ENCODE measurements around the gene DCHS2.

The DCHS2 gene

GRCh38 chr4:154192585-154192984 lies 299.0 kb downstream of the DCHS2 start:
- H3K4me3 ChIP-seq (ENCODE audit: low read depth, low read length): no peak overlapping the region
- TF ChIP-seq CTCF (IDR thresholded peaks at IDR 0.05; ENCODE audit: insufficient read depth, low read depth, low read length, missing control alignments): no peak
- DNase-seq (ENCODE audit: low read depth): no peak

- TF ChIP-seq CTCF (IDR thresholded peaks at IDR 0.05; ENCODE audit: insufficient read depth, low read depth, low read length, missing control alignments): no peak
- no peak for DNase-seq (ENCODE audit: low read depth)
- no peak overlapping the region for H3K4me3 ChIP-seq (ENCODE audit: low read depth, low read length)
These were observed 302.3 kb downstream of the DCHS2 start for GRCh38 chr4:154189346-154189745.

DNA sequence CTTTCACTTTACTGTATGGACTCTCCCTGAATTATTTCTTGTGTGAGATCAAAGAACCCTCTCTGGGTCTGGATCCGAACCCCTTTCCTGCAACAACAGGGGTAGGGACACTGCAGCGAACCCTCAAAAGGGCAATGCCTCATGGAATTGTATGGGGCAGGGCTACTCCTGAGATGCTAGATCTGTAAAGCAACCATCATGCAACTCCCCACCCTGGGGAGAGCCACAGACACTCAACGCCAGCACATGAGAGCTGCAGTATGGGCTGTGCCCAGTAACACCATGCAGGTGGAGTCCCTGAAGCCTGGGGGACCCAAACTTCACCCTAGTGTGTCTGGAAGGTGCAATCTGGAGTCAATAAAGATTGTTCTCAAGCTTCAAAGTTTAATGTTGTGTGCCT lies 304.7 kb downstream of the DCHS2 start:
- DNase-seq (ENCODE audit: low read depth): no peak
- H3K4me3 ChIP-seq (ENCODE audit: low read depth, low read length): no peak overlapping the region
- TF ChIP-seq CTCF (IDR thresholded peaks at IDR 0.05; ENCODE audit: insufficient read depth, low read depth, low read length, missing control alignments): no peak

DNA sequence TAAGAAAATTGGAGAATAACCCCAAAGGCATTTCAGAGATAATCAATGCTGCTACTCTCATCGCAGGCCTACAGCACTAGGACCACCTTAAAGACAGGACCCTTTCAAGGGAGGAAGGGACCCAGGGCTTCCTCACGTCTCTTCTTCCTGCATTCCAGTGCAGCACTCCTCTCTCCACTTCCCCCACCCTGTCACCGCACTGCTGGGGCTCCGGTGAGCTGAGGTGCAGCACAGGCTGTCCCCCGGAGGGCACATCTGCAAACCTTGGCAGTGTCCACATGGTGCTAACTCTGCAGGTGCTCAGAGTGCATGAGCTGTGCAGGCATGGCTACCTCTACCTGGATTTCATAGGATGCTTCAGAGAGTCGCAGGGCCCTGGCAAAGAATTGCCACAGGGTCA lies 305.6 kb downstream of the DCHS2 start:
- H3K4me3 ChIP-seq (ENCODE audit: low read depth, low read length): no peak overlapping the region
- no peak for DNase-seq (ENCODE audit: low read depth)
- no peak for TF ChIP-seq CTCF (IDR thresholded peaks at IDR 0.05; ENCODE audit: insufficient read depth, low read depth, low read length, missing control alignments)

GRCh38 chr4:154184238-154184637 lies 307.4 kb downstream of the DCHS2 start:
- no peak for DNase-seq (ENCODE audit: low read depth)
- TF ChIP-seq CTCF (IDR thresholded peaks at IDR 0.05; ENCODE audit: insufficient read depth, low read depth, low read length, missing control alignments): no peak
- no peak overlapping the region for H3K4me3 ChIP-seq (ENCODE audit: low read depth, low read length)

GRCh38 chr4:154183264-154183663 lies 308.3 kb downstream of the DCHS2 start:
- no peak for DNase-seq (ENCODE audit: low read depth)
- no peak for TF ChIP-seq CTCF (IDR thresholded peaks at IDR 0.05; ENCODE audit: insufficient read depth, low read depth, low read length, missing control alignments)
- no peak overlapping the region for H3K4me3 ChIP-seq (ENCODE audit: low read depth, low read length)
